H9 (cell line): ENCODE results near the gene PGPEP1. TPM values are rescaled to one million over a fixed set of nuclear protein-coding genes. Genes with fewer than 3 reads are reported as not detected.
A peak's percentile ranks its signal among the peaks of the same experiment; 100 is the strongest.

ENCODE experiments used
- DNase-seq: peaks from one replicate; pipeline ENCODE4 v3.0.0-alpha.2; 2017
- H2AFZ ChIP-seq: one replicate; pipeline ENCODE4 v1.6.1; 2013; ENCODE audit warnings: mild to moderate bottlenecking, low read length, control low read depth, moderate library complexity
- H2AK5ac ChIP-seq: 2 replicates; pipeline ENCODE4 v1.6.1; 2013; ENCODE audit warnings: low read length, control low read depth, mixed read lengths; ENCODE audit not compliant: insufficient read length
- H2BK120ac ChIP-seq: one replicate; pipeline ENCODE4 v1.6.1; 2013; ENCODE audit warnings: low read depth, mild to moderate bottlenecking, low read length, control low read depth, inconsistent platforms; ENCODE audit not compliant: poor library complexity, severe bottlenecking
- H2BK12ac ChIP-seq: 2 replicates; pipeline ENCODE4 v1.6.1; 2013; ENCODE audit warnings: low read length, control low read depth, mixed read lengths, low read depth; ENCODE audit not compliant: insufficient read length
- H2BK15ac ChIP-seq: 2 replicates; pipeline ENCODE4 v1.6.1; 2013; ENCODE audit warnings: low read depth, low read length, control low read depth
- H2BK20ac ChIP-seq: one replicate; pipeline ENCODE4 v1.6.1; 2013; ENCODE audit warnings: low read depth, mild to moderate bottlenecking, low read length, control low read depth, inconsistent platforms; ENCODE audit not compliant: poor library complexity, severe bottlenecking
- H2BK5ac ChIP-seq: 2 replicates; pipeline ENCODE4 v1.6.1; 2013; ENCODE audit warnings: low read length, control low read depth, mixed read lengths; ENCODE audit not compliant: insufficient read length
- H3K14ac ChIP-seq: 2 replicates; pipeline ENCODE4 v1.6.1; 2013; ENCODE audit warnings: low read length, control low read depth; ENCODE audit not compliant: insufficient read depth
- H3K18ac ChIP-seq: 2 replicates; pipeline ENCODE4 v1.6.1; 2013; ENCODE audit warnings: low read depth, mild to moderate bottlenecking, mixed read lengths, low read length, control low read depth; ENCODE audit not compliant: insufficient read length
- H3K23ac ChIP-seq: 2 replicates; pipeline ENCODE4 v1.6.1; 2013; ENCODE audit warnings: low read length, control low read depth, mixed read lengths, low read depth; ENCODE audit not compliant: insufficient read length
- H3K23me2 ChIP-seq: 2 replicates; pipeline ENCODE4 v1.6.1; 2013; ENCODE audit warnings: low read depth, mild to moderate bottlenecking, mixed read lengths, low read length, control low read depth; ENCODE audit not compliant: insufficient read length, poor library complexity, severe bottlenecking
- H3K27ac ChIP-seq: 2 replicates; pipeline ENCODE4 v1.5.1; 2013; ENCODE audit warnings: low read length, control low read depth, mixed read lengths, low read depth; ENCODE audit not compliant: insufficient read length
- H3K27me3 ChIP-seq: 2 replicates; pipeline ENCODE4 v1.6.1; 2013; ENCODE audit warnings: low read length, control low read depth, inconsistent platforms; ENCODE audit not compliant: insufficient read depth
- H3K4ac ChIP-seq: 2 replicates; pipeline ENCODE4 v1.6.1; 2013; ENCODE audit warnings: low read depth, mild to moderate bottlenecking, control low read depth, inconsistent platforms, low read length, moderate library complexity
- H3K4me1 ChIP-seq: 2 replicates; pipeline ENCODE4 v1.6.1; 2013; ENCODE audit warnings: low read length, control low read depth, inconsistent platforms; ENCODE audit not compliant: insufficient read depth
- H3K4me2 ChIP-seq: 2 replicates; pipeline ENCODE4 v1.6.1; 2013; ENCODE audit warnings: low read length, control low read depth, mixed read lengths; ENCODE audit not compliant: insufficient read length, insufficient read depth
- H3K56ac ChIP-seq: 2 replicates; pipeline ENCODE4 v1.6.1; 2013; ENCODE audit warnings: low read depth, mild to moderate bottlenecking, mixed read lengths, low read length, control low read depth; ENCODE audit not compliant: insufficient read length
- H3K79me1 ChIP-seq: 2 replicates; pipeline ENCODE4 v1.6.1; 2013; ENCODE audit warnings: low read depth, mild to moderate bottlenecking, moderate library complexity, low read length, control low read depth, inconsistent platforms; ENCODE audit not compliant: insufficient read depth, poor library complexity, severe bottlenecking
- H3K79me2 ChIP-seq: 2 replicates; pipeline ENCODE4 v1.6.1; 2013; ENCODE audit warnings: low read length, control low read depth, inconsistent platforms; ENCODE audit not compliant: insufficient read depth
- H3K9ac ChIP-seq: 2 replicates; pipeline ENCODE4 v1.6.1; 2013; ENCODE audit warnings: low read length, control low read depth, mixed read lengths; ENCODE audit not compliant: insufficient read length; ENCODE audit errors: extremely low read depth
- H3K9me3 ChIP-seq: one replicate; pipeline ENCODE4 v1.6.1; 2013; ENCODE audit warnings: low read depth, low read length, inconsistent platforms; ENCODE audit not compliant: control insufficient read depth
- H3T11ph ChIP-seq: one replicate; pipeline ENCODE4 v1.6.1; 2013; ENCODE audit warnings: mild to moderate bottlenecking, low read length, control low read depth, inconsistent platforms
- H4K20me1 ChIP-seq: one replicate; pipeline ENCODE4 v1.6.1; 2013; ENCODE audit not compliant: control insufficient read depth, insufficient read length, insufficient read depth
- H4K5ac ChIP-seq: 2 replicates; pipeline ENCODE4 v1.6.1; 2013; ENCODE audit warnings: low read depth, mild to moderate bottlenecking, mixed read lengths, low read length, control low read depth; ENCODE audit not compliant: insufficient read length
- H4K8ac ChIP-seq: replicated peaks from 2 replicates; pipeline ENCODE4 v1.6.1; 2013; ENCODE audit warnings: low read length, control low read depth, mixed read lengths, low read depth; ENCODE audit not compliant: insufficient read length
- H4K91ac ChIP-seq: 2 replicates; pipeline ENCODE4 v1.6.1; 2013; ENCODE audit warnings: low read depth, mild to moderate bottlenecking, moderate library complexity, mixed read lengths, low read length, control low read depth; ENCODE audit not compliant: insufficient read length
- H3K27ac Mint-ChIP-seq, 3 experiments: 2 replicates in 2 of 3; 3 replicates in 1 of 3; pipeline ENCODE4 v1.8.0; 2020 to 2021; ENCODE audit warnings: mixed read lengths in 3 of 3, mild to moderate bottlenecking in 1 of 3, moderate library complexity in 1 of 3
- H3K27me3 Mint-ChIP-seq: 2 replicates; pipeline ENCODE4 v1.8.0; 2021; ENCODE audit warnings: low read depth, mild to moderate bottlenecking, moderate library complexity, mixed read lengths
- H3K36me3 Mint-ChIP-seq, 3 experiments: 2 replicates in 2 of 3; 3 replicates in 1 of 3; pipeline ENCODE4 v1.8.0; 2020 to 2021; ENCODE audit warnings: low read depth in 3 of 3, mixed read lengths in 3 of 3; ENCODE audit not compliant: insufficient read depth in 1 of 3
- H3K4me1 Mint-ChIP-seq, 2 experiments: 2 replicates each; pipeline ENCODE4 v1.8.0; 2020; ENCODE audit warnings: mixed read lengths in 2 of 2
- H3K4me3 Mint-ChIP-seq, 2 experiments: 2 replicates in 1 of 2; 3 replicates in 1 of 2; pipeline ENCODE4 v1.8.0; 2020 to 2021; ENCODE audit warnings: mild to moderate bottlenecking in 2 of 2, mixed read lengths in 2 of 2, moderate library complexity in 1 of 2
- H3K9me3 Mint-ChIP-seq, 2 experiments: 2 replicates in 1 of 2; 3 replicates in 1 of 2; pipeline ENCODE4 v1.8.0; 2020; ENCODE audit warnings: mild to moderate bottlenecking in 2 of 2, mixed read lengths in 2 of 2, moderate library complexity in 1 of 2
- CTCF ChIP-seq: fragments of 200-600 bp; sonication (generic); conservative IDR thresholded peaks from 3 replicates; pipeline ENCODE4 v1.8.0; 2021; ENCODE audit warnings: antibody characterized with exemption, mild to moderate bottlenecking
- WGBS: extraction: QIAGEN DNeasy Blood & Tissue Kit; methylation state at CpG from one replicate; pipeline ENCODE4 v1.1.7; 2013; ENCODE audit warnings: missing lambda C conversion rate, low lambda C conversion rate, mixed read lengths; ENCODE audit not compliant: insufficient read length; ENCODE audit errors: extremely low coverage; 5-methylcytosine and 5-hydroxymethylcytosine counted together
- total RNA-seq: library from RNA; stranded (reverse); gene quantifications from 2 replicates; pipeline ENCODE4 v1.2.1, GENCODE V29; 2021

Gene PGPEP1
- total RNA-seq, 1 experiment from 2014 or later, result 64.8 TPM

GRCh38 chr19:18319591-18320135 is 20.7 kb upstream of the PGPEP1 start:
- Histone ChIP-seq H3K4ac (no peak overlapping the region), H2BK120ac (no peak overlapping the region), H4K5ac (no peak overlapping the region), H4K8ac (no peak overlapping the region), H3K4me1 (peaks cover 8% of the 10 kb centered on the region; the same call in 1 of the 2 replicates), H3K23ac (no peak overlapping the region), H2BK5ac (no peak overlapping the region), H3K14ac (no peak overlapping the region), H3K9me3 (no peaks in the 10 kb centered on the region), H3K56ac (no peak overlapping the region), H2BK15ac (no peak overlapping the region), H2BK12ac (no peak overlapping the region), H3K23me2 (peaks cover 16% of the 10 kb centered on the region), H3K18ac (no peak overlapping the region), H3K9ac (no peak overlapping the region), H4K91ac (no peak overlapping the region), H2AFZ (no peak overlapping the region), H3K27me3 (no peaks in the 10 kb centered on the region), H3K79me1 (no peaks in the 10 kb centered on the region), H3K79me2 (peaks cover 25% of the 10 kb centered on the region; the same call in 1 of the 2 replicates), H3K4me2 (no peak overlapping the region), H3T11ph (no peak overlapping the region), H4K20me1 (no peaks in the 10 kb centered on the region), H2BK20ac (no peak overlapping the region), H2AK5ac (no peak overlapping the region), H3K27ac (no peak overlapping the region)
- Mint-ChIP-seq H3K4me3 (no peak overlapping the region), H3K27me3 (no peaks in the 10 kb centered on the region), H3K27ac (peak overlapping the region; percentile 34 to 65 (median 60); a peak in 2 of 7 replicates), H3K36me3 (peaks cover 22 to 37% (median 30%) of the 10 kb centered on the region in 3 experiments), H3K4me1 (peaks cover 22 to 32% of the 10 kb centered on the region in 2 experiments), H3K9me3 (no peaks in the 10 kb centered on the region)
- no peak for DNase-seq
- TF ChIP-seq CTCF, result no peak
- WGBS, result no CpG with 5 or more reads among the region's 7 CpGs
